Midbrain (tissue), 1 donor: ENCODE measurements around the gene RAB42.
"Not testable (repeated sequence)": the region's sequence is repeated elsewhere in the genome, so short reads cannot be mapped to it uniquely, and the experiment has no call there.

Experiments
- DNase-seq: peaks from one replicate; lab custom pipeline; 2025; lab: John Stamatoyannopoulos, UW

Gene RAB42, protein sequence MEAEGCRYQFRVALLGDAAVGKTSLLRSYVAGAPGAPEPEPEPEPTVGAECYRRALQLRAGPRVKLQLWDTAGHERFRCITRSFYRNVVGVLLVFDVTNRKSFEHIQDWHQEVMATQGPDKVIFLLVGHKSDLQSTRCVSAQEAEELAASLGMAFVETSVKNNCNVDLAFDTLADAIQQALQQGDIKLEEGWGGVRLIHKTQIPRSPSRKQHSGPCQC

DNA sequence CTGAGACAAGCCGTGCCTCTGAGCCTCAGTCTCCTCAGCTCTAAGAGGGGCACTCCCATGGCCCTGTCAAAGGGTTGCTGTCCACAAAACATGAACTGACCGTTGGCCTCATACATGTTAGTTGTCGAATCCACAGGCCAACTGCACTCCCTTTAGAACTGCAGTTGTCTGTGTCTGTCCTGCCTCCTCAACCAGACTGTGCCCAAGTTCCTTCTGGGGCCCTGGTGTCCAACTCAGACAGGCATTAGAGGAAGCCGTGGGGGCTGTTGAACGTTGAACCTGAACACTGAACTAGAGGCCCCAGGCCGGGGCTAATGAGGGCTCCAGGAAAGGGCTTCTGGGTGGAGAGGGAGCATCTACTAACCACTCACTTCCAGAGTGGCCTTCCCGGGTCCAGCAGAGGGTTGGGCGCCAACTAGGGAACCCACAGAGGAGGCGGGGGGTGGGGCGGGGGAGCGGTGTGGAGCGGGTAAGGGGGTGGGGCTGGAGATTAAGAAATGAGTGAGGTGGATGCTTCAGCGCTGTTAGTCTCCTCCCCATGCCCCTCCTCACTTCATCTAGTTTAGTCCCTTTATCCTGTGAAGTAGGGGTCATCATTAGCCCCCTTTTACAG, at the start of gene RAB42:
Gene RAB42 (plus strand): TSS at position 558 of the 613 bp plus-strand sequence. CDS start 247 bp downstream, outside the sequence.
- DNase-seq: no peak

DNA sequence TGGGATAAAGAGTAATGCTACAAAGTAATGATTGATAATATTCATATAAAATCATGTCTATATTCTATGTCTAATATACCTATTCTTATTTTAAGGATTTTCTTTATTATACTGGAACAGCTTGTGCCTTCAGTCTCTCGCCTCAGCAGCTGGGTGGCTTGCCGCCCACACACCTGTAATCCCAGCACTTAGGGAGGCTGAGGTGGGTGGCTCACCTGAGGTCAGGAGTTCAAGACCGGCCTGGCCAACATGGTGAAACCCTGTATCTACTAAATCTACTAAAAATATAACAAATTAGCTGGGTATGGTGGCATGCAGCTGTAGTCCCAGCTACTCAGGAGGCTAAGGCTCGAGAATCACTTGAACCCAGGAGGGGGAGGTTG, 46.8 kb upstream of the RAB42 start:
- no peak for DNase-seq

DNA sequence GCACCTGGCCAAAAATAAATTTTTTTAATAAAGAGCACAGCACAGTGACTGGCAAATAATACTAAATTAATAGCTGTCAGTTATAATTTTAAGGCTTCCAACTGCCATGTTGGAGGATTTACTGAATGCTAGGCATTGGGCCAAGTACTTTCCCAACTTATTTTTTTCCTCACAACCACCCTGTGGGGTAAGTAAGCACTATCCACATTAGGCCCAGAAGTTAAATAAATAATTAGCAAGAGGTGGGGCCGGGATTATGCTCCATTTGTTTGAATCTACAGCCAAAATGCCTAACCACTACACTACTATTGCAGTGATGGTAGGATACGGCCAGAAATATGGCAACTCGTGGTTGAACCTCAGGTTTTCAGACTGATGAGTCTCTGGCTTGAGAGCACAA, 43.7 kb upstream of the RAB42 start:
- no peak for DNase-seq

DNA sequence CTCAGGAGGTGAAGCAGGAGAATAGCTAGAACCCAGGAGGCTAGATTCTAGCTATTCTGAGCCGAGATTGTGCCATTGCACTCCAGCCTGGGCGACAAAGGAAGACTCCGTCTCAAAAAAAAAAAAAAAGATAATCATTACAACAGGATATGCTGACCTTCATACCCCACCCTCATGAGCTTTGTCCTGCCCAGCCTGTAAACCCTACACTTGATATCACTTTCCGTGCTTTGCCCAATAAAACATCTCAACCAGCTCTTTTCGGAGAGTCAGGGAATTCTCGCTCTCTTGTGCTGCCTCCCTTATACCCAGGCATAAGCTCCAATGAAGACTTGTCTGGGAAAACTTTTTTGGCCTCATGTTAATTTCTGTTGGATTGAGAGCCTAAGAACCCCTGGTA, 40.7 kb upstream of the RAB42 start:
- DNase-seq: no peak

DNA sequence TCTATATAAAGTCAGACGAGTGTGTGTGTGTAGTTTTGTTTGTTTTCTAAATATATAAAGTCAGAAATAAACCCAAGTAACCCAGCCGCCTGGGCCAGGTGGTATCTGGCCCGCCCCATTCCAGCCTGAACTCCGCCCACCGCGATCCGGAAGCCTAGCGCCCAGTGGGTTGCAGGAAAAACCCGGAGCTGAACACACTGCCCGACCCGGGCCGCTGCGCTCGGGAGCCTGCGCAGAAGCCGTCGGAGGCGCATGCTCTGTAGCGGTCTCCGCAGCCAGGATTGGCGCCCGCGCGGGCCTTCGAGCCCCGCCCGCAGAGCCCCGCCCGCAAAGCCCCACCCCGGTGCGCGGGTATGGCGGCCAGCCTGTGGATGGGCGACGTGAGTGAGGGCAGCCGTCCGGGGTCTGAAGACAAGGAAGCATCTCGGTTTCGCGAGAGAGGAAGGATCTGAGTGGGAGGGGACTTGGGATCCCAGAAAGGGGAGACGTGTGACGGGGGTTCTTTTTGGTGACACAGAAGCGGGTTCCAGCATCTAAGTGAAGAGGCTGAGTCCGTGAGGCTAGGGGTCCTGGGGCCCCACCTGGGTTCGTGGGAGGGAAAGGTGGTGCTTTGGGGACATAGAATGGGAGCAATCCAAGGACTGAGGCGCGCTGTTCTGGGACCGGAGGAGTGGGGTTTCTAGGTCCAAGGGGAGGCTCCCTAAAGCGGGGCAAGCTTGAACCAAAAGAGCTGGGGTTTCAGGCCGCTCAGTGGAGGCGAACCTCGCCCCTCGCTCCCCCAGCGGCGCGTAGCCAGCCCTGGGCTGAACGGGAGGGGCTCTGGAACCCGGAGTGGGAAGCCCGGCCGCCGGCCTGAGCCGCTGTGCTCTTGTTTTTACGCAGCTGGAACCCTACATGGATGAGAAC, 39.1 kb upstream of the RAB42 start, which contains the start of gene TRNAU1AP:
Gene TRNAU1AP (plus strand): TSS at position 328 of the 906 bp plus-strand sequence. CDS start 26 bp downstream, at position 354.
- peak; percentile 95 for DNase-seq

DNA sequence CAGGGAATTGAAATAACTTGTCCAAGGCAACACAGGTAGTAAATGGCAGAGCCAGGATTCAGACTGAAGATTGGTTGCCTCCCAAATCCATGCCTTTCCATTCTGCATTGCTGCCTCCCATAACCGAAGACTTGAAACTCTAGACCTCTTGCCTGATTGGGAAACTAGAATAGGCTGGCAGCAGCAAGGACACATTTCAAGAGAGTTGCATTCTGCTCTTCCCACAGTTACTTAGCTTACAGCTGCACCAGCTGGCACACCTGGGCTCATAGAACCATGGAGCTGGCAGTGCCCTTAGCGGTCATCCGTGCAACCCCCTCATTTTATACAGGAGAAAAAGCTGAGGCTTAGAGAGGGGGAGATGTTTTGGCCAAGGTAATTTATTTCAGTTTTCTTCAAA, 31.2 kb upstream of the RAB42 start:
- DNase-seq: no peak

DNA sequence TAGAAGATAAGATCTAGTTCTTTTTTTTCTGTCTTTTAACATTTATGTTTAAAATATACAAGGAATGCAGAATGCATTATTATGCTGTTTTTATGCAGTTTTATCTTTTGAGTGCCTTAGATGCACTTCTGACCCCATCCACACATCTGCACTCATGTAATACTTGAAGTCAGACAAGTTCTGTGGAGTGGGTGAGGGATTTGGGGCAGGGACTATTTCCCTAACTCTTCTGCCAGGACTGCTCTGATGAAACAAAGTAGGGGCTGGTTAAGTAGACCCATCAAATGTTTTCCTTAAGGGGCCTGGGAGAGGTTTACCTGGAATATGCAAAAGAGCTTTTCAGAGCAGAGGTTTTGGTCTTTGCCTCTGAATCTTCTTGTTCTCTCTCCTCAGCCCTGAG, 27.8 kb upstream of the RAB42 start:
- DNase-seq: no peak

DNA sequence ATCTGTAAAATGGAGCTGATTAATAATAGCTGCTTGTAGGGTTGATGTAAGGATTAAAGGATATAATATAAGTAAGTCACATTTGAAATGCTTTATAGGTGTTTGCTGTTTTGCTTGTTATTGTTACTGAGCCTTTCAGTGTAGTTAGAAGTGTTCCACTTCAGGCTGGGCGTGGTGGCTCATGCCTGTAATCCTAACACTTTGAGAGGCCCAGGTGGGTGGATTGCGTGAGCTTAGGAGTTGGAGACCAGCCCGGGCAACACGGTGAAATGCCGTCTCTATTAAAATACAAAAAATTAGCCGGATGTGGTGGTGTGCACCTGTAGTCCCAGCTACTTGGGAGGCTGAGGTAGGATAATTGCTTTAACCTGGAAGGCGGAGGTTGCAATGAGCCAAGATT, 27.0 kb upstream of the RAB42 start:
- DNase-seq: no peak

DNA sequence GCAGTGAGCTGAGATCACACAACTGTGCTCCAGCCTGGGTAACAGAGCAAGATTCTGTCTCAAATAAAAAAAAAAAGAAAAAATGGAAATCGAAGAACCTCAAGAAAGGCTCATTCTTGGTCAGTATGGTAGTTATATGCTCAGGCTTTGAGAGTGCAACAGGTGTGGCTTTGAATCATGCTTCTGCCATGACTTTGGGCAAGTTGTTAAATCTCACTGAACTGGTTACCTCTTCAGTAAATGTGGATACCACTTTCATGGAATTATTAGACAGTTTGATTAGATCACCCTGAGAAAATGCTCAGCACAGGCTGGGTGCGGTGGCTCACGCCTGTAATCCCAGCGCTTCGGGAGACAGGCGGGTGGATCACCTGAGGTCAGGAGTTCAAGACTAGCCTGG, 26.3 kb upstream of the RAB42 start:
- DNase-seq: no peak

DNA sequence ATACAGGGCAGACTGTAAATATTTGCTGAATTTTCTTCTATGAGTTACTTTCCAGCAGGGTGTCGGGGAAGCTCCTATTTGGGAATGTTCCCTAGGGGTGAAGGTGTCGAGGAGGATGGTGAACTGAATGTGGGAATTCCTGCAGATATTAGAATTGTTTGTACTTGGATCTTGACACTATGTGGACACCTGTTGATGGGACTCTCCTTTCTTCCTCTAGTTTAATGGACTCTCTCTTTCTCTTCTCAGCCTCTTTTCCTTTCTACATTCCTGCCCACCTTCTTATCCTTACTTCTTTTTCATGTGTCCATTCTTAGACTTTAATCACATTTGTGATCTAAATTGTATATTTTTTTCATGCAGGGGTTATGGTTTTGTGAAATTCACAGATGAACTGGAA, 25.1 kb upstream of the RAB42 start:
- DNase-seq: no peak

DNA sequence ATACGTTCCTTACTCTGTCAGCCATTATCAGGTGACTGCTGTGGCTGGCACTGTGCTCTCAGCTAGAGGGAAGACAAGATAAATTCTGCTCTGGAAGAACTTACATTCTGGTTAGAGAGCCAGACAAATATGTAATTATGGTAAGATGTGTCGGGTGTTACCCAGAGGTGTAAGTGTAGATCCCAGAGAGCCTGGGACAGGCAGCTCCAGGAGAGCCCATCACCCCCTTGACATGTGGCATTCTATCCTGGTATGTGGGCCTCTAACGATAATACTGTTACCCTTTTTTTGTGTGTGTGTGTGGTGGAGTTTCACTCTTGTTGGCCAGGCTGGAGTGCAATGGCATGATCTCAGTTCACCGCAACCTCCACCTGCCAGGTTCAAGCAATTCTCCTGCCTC, 20.2 kb upstream of the RAB42 start:
- DNase-seq: no peak

DNA sequence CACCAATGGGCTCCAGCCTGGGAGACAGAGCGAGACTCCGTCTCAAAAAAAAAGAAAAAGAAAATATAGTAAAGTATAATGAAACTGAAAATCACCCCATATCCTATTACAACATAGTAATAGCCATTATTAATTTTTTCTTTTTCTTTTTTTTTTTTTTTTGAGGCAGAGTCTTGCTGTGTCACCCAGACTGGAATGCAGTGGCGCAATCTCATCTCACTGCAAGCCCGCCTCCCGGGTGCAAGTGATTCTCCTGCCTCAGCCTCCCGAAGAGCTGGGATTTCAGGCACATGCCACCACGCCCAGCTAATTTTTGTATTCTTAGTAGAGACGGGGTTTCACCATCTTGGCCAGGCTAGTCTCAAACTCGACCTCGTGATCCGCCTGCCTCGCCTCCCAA, 19.2 kb upstream of the RAB42 start:
- not testable (repeated sequence) for DNase-seq

DNA sequence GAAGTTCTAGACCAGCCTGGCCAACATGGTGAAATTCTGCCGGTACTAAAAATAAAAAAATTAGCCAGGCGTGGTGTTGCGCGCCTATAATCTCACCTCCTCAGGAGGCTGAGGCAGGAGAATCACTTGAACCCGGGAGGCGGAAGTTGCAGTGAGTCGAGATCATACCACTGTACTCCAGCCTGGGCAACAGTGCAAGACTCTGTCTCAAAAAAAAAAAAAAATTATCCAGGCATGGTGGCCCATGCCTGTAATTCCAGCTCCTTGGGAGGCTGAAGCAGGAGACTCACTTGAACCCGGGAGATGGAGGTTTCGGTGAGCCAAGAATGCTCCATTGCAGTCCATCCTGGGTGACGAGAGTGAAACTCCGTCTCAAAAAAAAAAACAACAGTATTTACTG, 18.5 kb upstream of the RAB42 start:
- DNase-seq: no peak

DNA sequence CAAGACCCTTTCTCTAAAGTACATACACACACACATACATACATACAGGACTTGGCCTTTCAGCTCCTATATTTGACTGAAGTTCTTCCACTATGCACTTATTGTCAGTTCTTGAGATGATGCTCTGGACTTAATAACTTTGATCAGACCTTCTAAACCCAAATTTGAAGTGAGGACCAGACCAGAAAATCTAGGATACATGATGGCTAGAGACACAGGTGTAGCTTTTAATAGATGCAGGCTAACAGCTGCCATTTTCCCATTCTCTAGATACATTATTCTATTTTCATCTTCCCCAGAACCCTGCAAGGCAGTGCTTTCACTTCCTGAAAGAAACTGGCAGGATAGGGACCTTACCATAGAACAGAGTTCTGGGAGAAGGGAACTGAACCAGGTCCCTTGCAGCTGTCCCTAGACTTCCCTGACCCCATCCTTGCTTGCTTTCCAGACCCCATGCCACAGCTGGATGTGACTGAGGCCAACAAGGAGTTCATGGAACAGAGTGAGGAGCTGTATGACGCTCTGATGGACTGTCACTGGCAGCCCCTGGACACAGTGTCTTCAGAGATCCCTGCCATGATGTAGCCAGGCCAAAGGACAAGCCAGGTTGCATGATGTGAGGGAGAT, 14.9 kb upstream of the RAB42 start:
- DNase-seq: no peak

DNA sequence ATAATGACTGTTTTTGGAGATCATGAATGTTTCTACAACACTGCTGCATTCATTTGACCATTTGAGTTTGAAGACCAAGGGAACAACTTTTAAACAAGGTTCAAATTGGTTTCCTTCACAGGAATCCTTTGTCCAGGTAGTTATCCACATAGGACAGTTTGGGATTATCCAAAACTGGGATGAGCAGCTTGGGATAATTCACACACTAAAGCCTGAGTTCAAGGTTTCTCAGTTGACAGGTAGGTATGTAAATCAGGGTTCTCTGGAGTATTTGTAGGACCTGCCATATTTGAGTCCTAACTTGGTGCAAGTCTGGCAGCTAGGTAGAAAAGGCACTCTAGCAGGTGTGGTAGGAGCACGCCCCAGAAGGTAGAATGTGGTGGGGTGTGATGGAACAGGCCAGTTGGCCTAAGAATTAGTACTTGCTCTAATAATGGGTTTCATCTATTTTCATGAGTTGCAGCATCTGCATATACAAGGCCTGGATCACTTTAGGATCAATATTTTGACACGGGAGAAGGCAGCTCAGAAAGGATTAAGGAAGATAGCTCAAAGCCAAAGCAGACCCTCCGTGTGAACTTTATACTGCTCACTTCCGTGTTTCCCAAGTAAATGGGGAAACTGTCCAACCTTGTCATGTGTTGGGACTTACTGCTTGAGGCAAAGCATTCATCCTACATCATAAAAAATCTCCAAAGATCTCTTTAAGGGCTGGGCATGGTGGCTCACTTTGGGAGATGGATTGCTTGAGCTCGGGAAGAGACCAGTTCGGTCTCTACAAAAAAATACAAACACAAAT, 14.1 kb upstream of the RAB42 start:
- DNase-seq: no peak

DNA sequence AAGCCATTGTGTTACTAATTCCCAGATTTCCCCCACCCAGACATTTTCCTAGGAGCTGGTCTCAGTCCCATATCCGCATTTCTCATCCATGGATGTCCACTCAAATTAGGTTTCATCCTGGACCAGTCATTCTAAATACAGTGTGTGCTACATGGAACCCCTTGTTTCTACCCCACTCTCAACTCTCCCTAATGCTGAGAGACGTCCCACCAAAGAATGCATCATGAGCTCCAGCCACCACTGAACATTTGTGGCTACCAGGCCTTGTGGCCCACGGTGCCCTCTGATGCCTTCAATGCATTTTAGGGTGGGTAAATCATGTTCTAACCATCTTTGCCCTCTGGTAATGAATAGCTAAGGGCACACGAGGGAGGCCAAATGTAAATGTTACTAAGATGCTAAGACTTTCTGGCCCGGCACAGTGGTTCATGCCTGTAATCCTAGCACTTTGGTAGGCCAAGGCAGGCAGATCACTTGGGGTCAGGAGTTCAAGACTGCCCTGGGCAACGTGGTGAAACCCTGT, 13.3 kb upstream of the RAB42 start:
- no peak for DNase-seq

DNA sequence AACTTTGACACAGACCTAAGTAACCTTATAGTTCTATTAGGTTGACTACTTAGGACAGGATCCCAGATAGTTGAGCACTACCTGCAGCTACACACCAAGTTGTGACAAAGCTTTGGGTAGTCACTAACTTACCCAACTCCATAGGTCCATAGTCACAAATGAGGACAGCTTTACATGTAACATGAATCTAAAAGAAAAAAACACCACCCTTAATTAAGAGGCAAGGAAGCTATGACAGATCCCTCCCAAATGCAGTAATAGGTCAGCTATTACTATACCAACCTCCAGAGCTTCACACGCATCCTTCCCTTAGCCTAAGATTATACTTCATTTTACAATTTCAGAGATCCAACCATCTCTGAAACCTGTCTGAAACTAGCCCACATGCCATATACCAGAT, 12.7 kb upstream of the RAB42 start:
- DNase-seq: no peak

DNA sequence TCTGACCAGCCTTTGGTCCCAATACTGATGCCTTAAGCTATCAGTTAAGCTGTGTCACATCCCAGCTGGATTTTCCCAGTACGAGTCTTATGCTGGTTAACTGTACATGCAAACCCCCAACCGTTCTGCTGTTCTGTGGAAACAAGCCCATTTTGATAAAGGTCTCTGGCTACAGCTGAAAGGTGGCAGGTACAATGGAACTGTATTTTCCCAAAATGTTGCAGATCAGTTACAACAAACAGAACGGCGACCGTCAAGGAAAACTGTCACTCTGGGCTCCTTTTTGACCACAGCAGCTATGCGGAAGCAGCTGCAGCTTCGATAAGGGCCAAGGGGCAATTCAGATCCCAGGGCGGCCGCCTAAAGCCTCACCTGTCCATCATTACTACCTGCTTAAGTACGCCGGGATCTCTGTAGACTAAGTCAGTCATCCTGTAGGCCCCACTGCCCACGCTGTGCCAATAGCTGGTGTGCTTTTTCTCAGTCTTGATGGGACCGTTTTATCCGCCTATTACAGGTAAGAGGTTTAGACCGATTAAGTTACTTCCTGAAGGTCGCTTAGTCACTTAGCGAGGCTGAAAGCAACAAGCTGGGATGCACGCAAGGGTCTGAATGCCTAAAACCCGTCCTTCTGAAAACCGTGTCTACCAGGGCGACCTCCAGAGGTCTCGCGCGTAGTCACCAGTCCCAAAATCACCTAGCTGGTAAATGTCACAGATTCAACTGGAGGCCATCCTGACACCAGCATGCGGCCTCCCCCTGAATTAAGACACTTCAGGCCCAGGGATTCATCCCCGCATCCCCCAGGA, 11.1 kb upstream of the RAB42 start:
- peak; percentile 14 for DNase-seq

DNA sequence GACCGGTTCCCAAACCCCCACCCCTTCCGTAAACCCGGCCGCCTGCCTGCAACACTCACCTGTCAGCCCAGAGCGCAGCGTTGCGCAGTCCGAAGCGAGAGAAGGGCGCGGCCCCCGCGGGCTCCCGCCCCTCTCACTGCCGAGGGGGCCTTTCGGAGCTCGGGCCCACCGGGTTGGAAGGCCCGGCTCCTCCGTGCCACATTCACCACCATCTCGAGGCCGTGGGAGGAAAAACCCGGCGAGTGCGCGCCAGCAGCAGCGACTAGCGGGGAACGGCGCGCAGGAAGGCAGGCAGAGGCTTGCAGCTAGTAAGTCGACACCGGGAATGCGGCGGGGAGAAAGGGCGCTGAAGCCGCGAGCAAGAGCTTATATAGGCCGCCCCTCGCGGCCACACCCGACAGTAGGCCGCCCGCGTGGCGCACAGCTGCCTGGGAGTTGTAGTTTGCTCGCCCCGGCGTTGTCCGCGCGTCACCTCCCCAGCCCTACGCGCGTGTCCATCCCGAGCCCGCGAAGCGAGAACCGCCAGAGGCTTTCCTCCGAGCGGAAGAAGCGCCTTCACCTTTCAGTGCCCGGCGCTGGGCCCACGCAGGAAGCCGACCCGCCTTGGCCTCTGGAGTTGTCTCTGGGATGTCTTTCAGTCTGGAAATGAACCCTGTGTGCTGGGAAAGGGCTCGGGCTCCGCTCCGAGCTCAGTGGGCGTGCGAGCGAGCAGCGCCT, 10.4 kb upstream of the RAB42 start:
- peak; percentile 95 for DNase-seq

DNA sequence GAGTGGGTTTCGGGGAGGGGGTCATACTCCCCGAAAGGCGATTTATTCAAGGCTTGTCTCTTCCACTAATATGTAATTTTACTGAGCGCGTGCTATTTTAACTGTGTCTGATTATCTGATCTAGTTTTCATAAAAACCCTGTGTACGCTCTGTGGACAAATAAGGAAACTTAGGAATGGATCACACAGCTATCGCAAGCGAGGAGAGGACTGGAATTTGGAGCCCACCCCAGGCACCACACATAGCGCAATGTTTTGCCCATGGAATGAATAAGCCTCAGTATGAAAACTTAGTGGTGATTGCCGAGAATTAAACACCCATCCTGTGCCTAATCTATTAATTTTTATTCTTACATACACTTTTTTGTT, 9.8 kb upstream of the RAB42 start:
- no peak for DNase-seq
